ENCODE measurements around the gene BICD1.

BICD1 gene

GRCh38 chr12:32116897-32117296 is 10.2 kb downstream of the BICD1 start:
- ChIA-PET POLR2A (ENCODE audit: low non-redundant PET) (no interaction called here), CTCF (no interaction called here)
- H3K27ac ChIP-seq, result no peak overlapping the region; the same call in 1 of the 2 replicates
- TF ChIP-seq CTCF (conservative IDR thresholded peaks at IDR 0.05; ENCODE audit: low read depth), result no peak
- peak; percentile 41 for DNase-seq (ENCODE audit: low spot score)

GRCh38 chr12:32117316-32117715 is 10.7 kb downstream of the BICD1 start:
- CTCF ChIA-PET, result no interaction called here
- no peak for DNase-seq (ENCODE audit: low spot score)
- no peak for TF ChIP-seq CTCF (conservative IDR thresholded peaks at IDR 0.05; ENCODE audit: low read depth)
- POLR2A ChIA-PET (ENCODE audit: low non-redundant PET), result no interaction called here
- no peak overlapping the region for H3K27ac ChIP-seq

GRCh38 chr12:32118806-32119205 is 12.2 kb downstream of the BICD1 start:
- ChIA-PET POLR2A (ENCODE audit: low non-redundant PET) (no interaction called here), CTCF (interaction anchor here (0.6 kb wide), 1 partner anchor 193 kb away, joined by 3 read pairs; no protein-coding TSS in a partner anchor)
- no peak overlapping the region for H3K27ac ChIP-seq
- no peak for TF ChIP-seq CTCF (conservative IDR thresholded peaks at IDR 0.05; ENCODE audit: low read depth)
- no peak for DNase-seq (ENCODE audit: low spot score)

- CTCF ChIA-PET, result interaction anchor here (0.7 kb wide), 1 partner anchor 25 kb away, joined by 3 read pairs; no protein-coding TSS in a partner anchor
- TF ChIP-seq CTCF (conservative IDR thresholded peaks at IDR 0.05; ENCODE audit: low read depth), result no peak
- H3K27ac ChIP-seq, result no peak overlapping the region
- POLR2A ChIA-PET (ENCODE audit: low non-redundant PET), result no interaction called here
- no peak for DNase-seq (ENCODE audit: low spot score)
Observed at GRCh38 chr12:32120419-32120818, 13.8 kb downstream of the BICD1 start.

GRCh38 chr12:32124637-32125036 is 18.0 kb downstream of the BICD1 start:
- CTCF ChIA-PET, result no interaction called here
- POLR2A ChIA-PET (ENCODE audit: low non-redundant PET), result no interaction called here
- H3K27ac ChIP-seq, result no peak overlapping the region
- DNase-seq (ENCODE audit: low spot score), result no peak
- no peak for TF ChIP-seq CTCF (conservative IDR thresholded peaks at IDR 0.05; ENCODE audit: low read depth)

GRCh38 chr12:32125455-32126084 is 18.9 kb downstream of the BICD1 start:
- no peak overlapping the region for H3K27ac ChIP-seq
- ChIA-PET POLR2A (ENCODE audit: low non-redundant PET) (no interaction called here), CTCF (interaction anchor here (0.6 kb wide), 1 partner anchor 443 kb away, joined by 3 read pairs; no protein-coding TSS in a partner anchor)
- no peak for TF ChIP-seq CTCF (conservative IDR thresholded peaks at IDR 0.05; ENCODE audit: low read depth)
- no peak for DNase-seq (ENCODE audit: low spot score)
